Stimulated activated CD4-positive, alpha-beta T cell treated with anti-CD3 and anti-CD28 coated beads, Interleukin-1b, Interleukin-23, amount 100 ng/mL, for 1 hour (primary cell): ENCODE results near the gene BTBD9.
"Not testable (repeated sequence)": the region's sequence is repeated elsewhere in the genome, so short reads cannot be mapped to it uniquely, and the experiment has no call there.

Experiments used
- DNase-seq, 2 donors: peaks; one replicate each; pipeline ENCODE4 v3.0.0-alpha.2; 2020; ENCODE audit warnings: low read depth in 2 of 2

The BTBD9 gene

DNA sequence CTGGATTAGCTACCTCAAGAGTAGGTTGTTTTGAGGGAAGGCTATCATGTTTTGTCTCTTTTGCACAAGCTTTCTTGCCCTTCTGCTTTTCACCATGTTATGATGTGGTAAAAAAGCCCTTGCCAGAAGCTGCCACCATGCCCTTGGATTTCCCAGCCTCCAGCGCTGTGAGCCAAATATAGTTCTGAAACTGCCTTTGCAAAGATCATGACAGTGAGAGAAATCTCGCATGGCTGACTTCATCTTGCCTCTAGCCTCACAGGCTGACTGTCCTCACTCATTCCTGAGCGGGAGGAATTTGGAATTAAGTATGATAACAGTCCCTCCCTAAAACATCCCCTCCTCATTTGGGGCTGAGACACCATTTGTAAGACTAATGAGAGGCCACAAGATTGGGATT lies 207.7 kb downstream of the BTBD9 start:
- DNase-seq: no peak

DNA sequence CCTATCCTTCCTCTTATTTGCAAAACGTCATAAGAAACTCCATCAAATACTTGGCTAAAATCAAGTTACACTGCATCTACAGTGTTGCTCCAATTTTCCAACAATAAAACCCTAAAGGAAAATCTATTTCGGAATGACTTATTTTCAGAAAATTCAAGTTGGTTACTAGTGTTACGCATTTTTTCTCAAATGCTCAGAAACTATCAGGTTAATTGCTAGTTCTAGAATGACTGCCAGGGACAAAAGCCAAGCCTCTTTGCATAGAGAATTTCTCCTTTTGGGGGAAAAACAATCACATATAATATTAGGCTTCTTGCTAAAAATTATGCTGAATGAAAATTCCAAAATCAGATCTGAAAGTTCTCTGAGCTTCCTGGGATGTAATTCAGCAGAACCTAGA lies 210.2 kb downstream of the BTBD9 start:
- DNase-seq: no peak

DNA sequence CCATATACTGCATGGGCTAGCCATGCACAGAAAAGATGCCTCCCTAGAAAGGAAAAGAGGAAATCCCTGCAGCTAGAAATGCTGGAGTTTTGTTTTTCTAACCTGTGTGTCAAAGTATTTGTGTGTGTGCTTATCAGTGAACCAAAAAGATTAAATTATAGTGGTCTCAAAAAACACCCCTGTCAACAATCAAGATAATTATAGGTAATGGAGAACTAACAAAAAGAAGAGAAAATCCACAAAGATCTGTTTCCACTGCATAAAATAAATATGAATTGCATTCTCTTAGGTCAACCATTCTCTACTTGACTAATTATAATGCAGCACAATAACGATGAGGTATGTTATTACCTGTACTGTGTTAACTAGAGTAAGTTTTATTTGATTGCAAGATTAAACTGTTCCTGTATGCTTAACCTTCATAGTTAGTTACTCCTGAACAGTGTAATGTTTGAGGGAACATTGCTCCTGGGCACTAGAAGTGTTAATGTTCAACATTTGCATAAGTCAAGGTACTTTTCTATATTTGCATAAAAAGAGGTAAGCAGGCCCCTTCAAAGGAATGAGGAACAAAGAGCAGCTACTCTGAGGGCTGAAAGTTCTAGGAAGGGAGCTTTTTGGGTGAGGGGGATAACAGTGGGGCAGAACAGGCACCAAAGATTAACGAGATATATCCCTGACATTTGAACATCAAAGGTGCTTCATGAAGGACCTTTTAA lies 212.1 kb downstream of the BTBD9 start:
- no peak for DNase-seq

DNA sequence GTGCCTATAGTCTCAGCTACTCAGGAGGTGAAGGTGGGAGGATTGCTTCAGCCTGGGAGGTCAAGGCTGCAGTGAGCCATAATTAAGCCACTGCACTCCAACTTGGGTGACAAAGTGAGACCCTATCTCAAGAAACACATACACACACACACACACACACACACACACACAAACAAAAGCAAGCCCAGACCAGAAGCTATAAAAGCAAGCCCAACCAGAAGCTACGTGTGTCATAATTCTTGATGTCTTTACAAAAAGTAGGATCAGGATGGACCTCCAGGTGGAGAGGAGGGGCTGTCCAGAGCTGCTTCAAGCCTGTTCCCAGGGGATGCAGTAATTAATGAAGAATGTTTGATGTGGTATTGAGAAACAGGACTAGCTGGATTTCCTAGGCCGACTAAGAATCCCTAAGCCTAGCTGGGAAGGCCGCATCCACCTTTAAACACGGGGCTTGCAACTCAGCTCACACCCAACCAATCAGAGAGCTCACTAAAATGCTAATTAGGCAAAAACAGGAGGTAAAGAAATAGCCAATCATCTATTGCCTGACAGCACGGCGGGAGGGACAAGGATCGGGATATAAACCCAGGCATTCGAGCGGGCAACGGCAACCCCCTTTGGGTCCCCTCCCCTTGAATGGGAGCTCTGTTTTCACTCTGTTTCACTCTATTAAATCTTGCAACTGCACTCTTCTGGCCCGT lies 213.8 kb downstream of the BTBD9 start:
- not testable (repeated sequence) for DNase-seq

DNA sequence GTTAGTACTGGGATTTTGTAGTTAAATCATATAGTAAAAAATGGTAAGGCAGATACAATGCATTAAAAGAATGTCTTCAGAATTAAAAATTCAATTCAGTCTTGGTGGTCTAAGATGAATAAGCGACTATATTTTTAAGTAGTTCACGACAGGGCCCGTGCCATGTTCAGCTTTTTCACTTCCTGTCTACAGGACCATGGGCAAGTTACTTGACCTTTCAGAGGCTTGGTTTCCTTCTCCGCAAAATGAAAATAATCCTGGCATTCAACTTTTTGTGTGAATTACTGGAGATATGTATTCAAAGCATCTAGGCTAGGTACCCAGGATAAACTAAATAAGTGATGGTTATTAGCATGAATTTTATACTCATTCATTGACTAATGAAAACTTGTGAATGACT lies 216.0 kb downstream of the BTBD9 start:
- no peak for DNase-seq

DNA sequence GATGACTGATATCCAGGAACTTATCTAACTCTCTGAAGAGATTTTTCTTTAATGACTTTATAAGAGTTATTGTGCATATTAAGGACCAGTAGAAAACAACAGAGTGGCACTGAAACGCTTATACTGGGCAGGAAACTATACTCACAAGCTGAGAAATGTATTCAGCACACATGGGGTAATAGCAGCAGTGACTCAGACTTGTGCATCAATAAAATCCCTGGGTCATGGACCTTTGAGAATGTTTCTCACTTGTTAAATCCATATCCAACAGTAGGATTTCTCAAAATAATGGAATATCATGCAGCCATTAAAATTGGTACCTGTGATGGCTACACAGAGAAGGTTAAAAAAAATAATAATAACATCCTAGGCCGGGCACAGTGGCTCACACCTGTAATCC lies 219.5 kb downstream of the BTBD9 start:
- DNase-seq: no peak

DNA sequence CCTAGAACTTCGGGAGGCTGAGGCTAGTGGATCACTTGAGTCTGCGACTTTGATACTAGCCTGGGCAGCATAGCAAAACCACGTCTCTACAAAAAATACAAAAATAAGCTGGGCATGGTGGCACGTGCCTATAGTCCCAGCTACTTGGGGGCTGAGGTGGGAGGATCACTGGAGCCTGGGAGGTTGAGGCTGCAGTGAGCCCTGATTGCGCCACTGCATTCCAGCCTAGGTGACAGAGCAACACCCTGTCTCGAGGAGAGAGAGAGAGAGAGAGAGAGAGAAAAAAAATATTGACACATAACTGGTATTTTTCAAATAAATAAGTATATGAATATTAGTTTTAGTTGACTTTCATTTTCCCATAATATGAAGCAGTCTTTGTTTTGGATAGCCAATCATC lies 222.2 kb downstream of the BTBD9 start:
- DNase-seq: no peak

DNA sequence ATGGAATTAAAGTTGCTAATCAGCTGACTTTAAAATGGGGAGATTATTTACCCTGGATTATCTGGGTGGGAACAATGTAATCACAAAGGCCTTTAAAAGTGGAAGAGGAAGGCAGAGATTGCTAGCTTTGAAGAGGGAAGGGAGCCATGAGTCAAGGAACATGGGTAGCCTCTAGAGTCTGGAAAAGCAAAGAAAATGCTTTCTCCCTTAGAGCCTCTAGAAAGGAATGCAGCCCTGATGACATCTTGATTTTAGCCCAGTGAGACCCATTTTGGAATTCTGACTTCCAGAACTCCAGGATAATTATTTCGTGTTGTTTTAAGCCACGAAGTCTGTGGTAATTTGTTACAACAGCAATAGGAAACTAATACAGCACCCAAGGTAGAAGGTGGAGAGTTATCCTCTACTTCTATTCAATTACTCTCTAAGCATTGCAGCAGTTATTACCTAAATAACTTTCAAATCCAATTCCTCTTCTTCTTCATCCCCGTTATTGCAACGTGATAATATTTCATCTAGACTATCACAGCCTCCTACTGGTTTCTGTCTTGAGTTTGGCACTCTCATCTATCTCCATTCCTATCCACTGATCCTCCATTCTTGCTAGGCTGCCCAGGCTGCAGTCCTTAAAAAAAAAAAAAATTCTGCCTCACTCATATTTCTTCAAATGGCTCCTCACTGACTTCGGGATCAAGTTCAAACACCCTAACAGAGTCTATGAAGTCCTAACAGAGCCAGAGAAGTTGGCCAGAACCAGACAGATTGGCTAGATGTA lies 224.3 kb downstream of the BTBD9 start:
- DNase-seq: no peak

DNA sequence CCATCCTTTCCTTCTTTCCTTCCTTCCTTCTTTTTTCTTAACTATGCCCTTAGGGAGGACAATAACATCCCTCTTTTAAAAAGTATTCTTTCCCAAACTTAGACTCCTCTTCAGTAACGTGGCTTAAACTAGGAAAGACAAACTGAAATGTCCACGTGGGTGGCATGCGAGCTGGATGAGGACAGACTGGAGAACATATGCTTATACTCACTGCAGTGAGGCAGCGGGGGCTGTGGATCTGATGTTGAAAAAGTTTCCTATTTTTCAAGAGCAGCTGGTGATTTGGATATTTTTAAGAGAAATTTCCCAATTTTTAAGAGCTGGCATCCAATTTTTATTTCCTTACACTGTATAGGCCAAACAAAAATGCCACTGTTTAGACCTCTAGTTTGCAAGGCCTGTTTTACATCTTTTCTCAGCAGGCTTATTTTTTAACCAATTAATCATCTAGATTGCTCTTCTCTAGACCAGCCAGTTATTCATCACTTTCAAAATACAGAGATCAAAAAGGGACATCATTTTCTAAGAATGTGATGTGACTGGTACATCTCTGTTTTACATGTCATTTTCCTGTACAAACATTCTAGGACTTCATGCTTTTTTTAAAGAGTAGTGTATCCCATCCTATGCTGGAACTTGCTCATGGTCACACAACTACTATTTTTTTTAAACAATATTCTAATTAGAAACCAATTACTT lies 226.5 kb downstream of the BTBD9 start:
- DNase-seq: no peak

DNA sequence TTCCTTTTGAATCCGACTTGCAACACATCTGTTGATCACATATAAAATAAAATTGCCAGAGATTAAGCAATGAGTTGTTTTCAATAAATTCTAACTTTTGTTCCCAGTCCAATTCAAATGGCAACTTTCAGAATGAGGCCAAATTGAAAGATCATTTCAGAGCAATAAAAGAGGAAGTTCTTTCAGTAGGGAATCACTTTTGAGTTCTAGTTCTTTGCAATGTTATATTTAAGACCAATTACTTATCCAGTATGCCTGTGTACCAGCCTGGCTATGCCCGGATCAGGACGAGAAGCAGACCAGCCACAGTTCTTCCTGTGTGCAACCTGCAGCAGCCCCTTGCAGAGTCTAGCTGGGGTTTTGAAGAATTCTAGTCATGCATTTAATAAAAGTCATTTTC lies 232.5 kb downstream of the BTBD9 start:
- DNase-seq: no peak

DNA sequence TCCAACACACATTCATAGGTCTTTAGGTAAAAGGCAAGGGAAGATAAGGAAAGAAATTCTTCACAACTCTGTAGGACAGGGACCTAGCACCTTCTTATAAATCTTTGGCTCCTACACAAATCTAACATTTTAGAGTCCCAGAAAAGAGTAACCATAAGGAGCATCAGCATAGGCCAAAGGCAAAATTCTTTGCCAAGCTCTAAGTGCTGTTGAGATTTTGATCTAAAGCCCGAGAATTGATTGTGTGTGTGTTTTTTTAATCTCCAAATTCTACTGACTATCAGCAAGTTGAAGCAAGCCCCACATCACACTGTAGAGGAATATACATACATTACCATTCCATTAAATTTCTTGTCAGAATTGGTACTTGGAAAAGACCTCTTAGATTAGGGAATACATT lies 233.6 kb downstream of the BTBD9 start:
- no peak for DNase-seq

DNA sequence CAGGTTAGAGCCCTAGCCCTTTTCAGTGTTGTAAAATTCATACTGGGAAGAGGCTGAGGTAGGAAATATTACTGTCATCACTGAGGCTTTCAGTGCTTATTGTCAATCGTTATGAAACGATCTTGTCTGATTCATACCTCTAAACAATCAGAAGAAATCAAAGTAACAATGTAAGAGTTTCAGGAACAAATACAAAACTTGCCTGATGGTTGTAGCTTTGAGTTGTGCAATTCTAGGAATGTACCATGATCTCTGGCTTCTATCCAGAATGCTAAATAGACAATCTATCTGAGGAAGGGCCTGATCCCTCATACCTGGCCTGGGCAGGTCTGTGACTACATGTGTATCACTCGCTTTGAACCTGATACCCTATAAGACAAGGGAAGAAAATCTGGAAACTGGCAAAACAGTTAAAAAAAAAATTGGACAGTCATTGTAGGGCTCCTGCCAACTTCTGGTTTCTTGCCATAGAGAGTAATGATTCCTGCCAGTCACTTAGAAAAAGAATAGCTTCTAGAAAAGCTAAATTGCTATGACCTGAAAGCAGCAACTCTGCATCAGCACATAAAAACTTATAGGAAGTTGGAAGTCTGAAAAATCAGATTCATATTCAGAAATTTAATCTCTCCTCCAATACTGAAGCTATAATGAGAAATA lies 234.7 kb downstream of the BTBD9 start:
- DNase-seq: no peak

DNA sequence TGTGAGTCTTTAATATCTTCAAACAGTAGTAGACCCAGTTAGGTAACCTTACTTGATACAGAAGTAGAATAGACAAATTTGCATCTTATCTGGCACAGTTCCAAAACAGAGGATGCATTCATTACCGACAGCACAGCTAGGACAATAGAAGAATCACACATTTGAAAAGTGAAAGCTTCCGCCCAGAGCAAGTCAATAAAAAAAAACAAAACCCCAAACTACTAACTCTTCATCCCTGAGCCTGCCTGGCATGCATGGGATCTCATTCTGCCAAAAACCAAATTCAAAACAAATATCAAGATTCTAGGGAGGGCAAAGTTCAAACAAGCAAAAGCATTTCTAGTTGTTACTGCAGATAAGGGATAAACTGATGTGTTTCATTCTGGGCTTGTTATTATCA lies 235.4 kb downstream of the BTBD9 start:
- no peak for DNase-seq

DNA sequence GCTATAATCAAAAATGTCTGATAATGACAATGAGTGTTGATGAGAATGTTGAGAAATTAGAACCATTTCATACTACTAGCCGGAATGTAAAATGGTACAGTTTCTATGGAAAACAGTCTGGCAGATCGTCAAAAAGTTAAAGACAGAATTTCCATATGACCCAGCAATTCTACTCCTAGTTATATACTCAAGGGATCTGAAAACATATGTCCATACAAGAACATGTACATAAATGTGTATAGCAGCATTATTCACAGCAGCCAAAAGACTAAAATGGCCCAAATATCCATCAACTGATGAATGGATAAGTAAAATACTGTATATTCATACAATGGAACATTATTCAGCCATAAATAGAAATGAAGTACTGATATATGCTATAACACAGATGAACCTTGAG lies 236.2 kb downstream of the BTBD9 start:
- no peak for DNase-seq

DNA sequence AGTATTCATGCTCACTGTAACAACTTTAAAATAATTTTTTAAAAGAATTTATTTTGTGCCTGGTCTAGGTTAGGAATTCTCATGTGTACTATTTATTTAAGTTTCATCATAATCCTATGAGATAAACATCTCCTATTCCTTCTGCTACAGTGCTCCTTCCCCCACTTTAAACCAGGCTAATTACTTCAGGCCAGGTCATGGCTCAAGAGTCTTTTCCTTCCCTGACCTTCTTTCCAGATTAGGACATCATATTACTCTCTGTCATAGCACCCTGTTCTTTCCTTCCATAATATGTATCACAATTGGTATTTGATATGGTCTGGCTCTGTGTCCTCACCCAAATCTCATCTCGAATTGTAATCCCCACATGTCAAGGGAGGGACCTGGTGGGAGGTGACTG lies 239.0 kb downstream of the BTBD9 start:
- DNase-seq: no peak

DNA sequence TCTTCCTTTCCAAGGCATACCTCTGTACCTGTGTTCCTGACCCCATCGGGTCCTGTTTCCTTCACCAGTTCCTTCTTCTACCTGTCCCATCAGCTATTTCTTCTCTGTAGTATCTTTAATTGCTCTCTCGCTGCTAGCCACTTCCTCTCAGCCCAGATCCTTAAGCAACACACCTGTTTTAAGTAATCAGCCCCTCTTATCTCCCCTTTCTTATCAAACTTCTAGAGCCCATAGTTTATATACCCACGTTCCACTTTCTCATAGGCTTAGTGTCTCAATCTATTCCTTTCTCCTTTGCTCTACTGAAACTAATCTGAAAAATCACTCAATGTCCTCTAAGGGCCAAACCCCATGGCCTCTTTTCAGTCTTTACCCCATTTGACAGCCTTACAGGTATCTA lies 239.6 kb downstream of the BTBD9 start:
- DNase-seq: no peak

DNA sequence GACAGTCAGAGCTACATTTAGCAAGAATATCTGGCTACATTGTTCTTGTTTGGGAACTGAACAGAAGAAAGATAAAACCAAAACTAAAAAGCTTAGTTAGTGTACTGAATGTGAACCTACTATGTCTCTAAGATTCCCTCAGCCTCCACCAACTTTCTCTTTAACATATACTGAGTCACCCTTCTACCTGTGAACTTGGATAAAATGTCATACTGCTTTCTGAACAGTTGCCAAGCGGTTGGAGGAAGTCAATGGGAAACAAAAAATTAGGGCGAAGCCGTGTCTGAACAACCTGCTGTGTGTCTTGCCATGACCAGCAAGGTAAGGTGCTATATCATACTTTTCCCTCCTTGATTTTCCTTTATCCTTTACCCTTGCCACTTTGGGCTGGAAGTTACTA lies 243.5 kb downstream of the BTBD9 start:
- no peak for DNase-seq

DNA sequence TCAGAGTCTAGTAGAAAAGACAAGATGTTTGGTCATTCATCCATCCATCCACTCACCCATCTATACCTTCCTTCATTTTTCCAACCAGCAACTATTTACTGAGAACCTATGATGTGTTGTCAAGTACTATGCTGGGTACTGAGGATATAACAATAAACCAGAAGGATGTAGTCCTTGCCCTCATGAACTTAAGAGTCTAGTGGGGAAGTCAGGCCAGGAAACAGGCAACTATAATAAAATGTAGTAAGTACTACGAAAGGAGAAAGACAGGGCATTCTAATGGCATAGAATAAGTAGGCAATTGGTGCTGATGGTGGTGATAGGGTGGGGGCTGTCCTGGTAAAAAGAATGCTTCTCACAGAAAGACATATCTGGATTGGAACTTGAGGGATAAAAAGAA lies 245.7 kb downstream of the BTBD9 start:
- DNase-seq: no peak

DNA sequence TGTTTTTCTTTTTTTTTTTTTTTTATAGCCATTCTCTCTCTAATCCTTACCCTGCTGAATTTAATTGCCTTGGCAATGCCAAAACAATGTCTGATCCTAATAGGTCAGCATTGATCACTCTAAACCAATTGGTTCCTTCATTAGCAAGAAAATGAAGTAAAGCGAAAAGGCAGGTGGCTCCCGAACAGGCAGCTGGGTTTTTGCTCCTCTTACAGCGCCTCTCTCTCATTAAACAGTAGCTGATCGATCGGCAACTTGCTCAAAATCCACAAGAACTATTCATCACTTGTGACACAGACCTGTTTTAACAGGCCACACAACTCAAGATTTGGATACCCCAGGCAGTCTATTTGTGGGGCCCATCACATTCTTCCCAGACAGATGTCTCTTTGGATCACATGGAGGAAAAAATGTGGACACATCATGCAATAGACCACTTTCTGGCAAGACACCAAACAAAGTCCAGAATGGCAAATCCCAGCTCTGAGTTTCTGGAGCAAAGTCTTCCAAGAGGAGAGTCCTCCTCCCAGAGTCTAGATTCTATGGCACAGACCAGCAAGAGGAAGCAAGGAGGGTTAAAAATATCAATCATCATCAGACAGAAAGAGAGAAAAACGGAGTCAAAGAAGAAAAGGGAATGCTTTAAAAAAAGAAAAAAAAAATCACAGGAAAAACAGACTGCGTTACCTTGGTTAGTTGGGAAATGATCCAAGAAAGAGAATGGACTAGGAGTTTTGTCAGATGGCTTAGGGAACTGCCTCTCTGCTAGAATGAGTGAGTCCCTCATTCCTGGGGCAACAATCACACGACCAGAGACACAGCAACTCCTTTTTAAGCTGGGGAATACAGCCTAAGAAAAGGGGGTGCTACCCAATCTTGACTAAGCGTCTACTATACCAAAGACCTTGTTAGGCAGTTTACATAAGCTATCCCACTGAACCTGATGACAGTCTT lies 247.8 kb downstream of the BTBD9 start:
- DNase-seq: no peak

DNA sequence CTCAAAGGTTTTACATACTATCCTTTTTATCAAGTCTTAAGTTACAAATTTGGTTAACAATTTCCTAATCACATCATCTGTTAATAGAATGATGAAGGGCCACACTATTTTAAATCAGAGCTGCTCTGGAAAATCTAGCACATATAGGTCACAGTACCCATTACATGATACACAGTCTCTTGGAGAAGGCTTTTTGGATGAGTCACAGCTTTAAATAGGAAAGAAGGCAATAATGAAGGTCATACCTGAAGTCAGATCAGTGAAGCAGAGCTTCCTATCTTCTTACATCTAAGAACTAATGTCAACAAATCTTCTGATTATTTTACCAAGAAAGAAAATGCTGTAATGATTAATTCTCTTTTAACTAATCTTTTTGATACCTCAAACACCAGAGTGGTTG lies 248.5 kb downstream of the BTBD9 start:
- DNase-seq: no peak

DNA sequence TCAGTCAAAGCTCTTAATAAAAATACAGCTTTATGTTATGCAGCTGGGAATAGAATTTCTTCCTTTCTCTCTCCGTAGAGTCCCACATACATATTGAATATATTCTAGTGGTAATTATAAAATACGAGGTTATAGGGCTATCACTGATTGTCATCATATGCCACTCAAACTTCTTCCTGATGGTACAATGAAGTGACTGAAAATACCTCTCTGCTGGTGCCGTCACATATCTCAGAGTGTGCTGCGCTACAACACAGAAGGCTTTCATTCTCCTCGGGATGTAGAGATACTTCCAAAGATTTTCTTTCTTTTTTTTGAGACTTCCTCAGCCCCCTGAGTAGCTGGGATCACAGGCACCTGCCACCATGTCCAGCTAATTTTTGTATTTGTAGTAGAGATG lies 249.9 kb downstream of the BTBD9 start:
- DNase-seq: no peak
